OCI-LY3 (cell line): Measurements from ENCODE around the gene FILIP1L.

ENCODE experiments used
- H2AFZ ChIP-seq: fragments of 200-600, 300-600 bp; shearing (Covaris generic); 2 replicates; pipeline ENCODE4 v1.6.0; 2014; ENCODE audit warnings: antibody characterized with exemption, low read depth, low read length
- H3K27ac ChIP-seq: fragments of 200-600, 300-600 bp; sonication (generic); 2 replicates; pipeline ENCODE4 v1.5.1; 2014; ENCODE audit warnings: mild to moderate bottlenecking, low read length, moderate library complexity, mixed read lengths
- H3K27me3 ChIP-seq: fragments of 200-600, 300-600 bp; sonication (generic); 2 replicates; pipeline ENCODE4 v1.6.1; 2014; ENCODE audit warnings: low read depth, low read length, mixed read lengths
- H3K36me3 ChIP-seq: fragments of 200-600, 300-600 bp; sonication (generic); replicated peaks from 2 replicates; pipeline ENCODE3; 2014; ENCODE audit warnings: low read depth, low read length, mixed read lengths
- H3K4me1 ChIP-seq: fragments of 300-600, 200-600 bp; sonication (generic); 2 replicates; pipeline ENCODE4 v1.6.1; 2014; ENCODE audit warnings: low read length, mixed read lengths
- H3K4me2 ChIP-seq: fragments of 200-600, 300-600 bp; sonication (generic); 2 replicates; pipeline ENCODE4 v1.6.1; 2014; ENCODE audit warnings: low read length, mixed read lengths
- H3K4me3 ChIP-seq: fragments of 300-600, 200-600 bp; sonication (generic); 2 replicates; pipeline ENCODE4 v1.5.1; 2014; ENCODE audit warnings: antibody characterized with exemption, mild to moderate bottlenecking, low read length, moderate library complexity
- H3K79me2 ChIP-seq: fragments of 300-600, 200-600 bp; shearing (Covaris generic); 2 replicates; pipeline ENCODE4 v1.6.1; 2014; ENCODE audit warnings: mild to moderate bottlenecking, low read length, mixed read lengths
- H3K9ac ChIP-seq: fragments of 300-600, 200-600 bp; shearing (Covaris generic); 2 replicates; pipeline ENCODE4 v1.6.0; 2014; ENCODE audit warnings: mild to moderate bottlenecking, low read length, moderate library complexity
- H3K9me3 ChIP-seq: fragments of 200-600, 300-600 bp; shearing (Covaris generic); 2 replicates; pipeline ENCODE4 v1.6.1; 2014; ENCODE audit warnings: low read length, mixed read lengths; ENCODE audit not compliant: insufficient read depth
- H4K20me1 ChIP-seq: fragments of 200-600, 300-600 bp; sonication (generic); 2 replicates; pipeline ENCODE4 v1.6.1; 2016; ENCODE audit warnings: low read length, mixed read lengths; ENCODE audit not compliant: insufficient read depth
- EZH2phosphoT487 ChIP-seq: fragments of 200-600 bp; shearing (Covaris generic); IDR thresholded peaks from 2 replicates; pipeline ENCODE4 v1.6.1; 2018; ENCODE audit warnings: antibody characterized with exemption, mixed run types, low read depth
- TF ChIP-seq, protein P1 (sequence below): fragments of 200-600, 300-600 bp; sonication (generic); IDR thresholded peaks from 2 replicates; pipeline ENCODE4 v1.5.1; 2014; ENCODE audit warnings: antibody characterized with exemption, low read length, low read depth

Gene FILIP1L

DNA sequence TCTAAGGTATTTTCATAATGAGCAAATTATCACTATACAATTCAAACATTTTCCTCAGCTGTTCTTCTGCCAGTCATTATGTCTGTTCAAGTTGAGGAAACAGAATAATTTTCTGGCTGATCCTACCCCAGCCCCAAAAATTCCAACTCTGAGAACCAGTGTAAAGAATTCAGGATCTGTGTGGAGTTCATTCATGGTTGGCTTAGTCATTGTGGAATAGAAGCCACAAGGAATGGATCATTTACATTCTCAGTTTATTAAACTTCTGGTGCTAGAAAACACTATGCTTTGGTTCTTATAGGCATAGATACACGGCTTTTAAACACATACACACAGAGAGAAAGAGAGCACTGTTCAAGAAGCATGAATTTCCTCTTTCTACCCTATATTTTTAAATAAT, 162.0 kb downstream of the FILIP1L start:
- Histone ChIP-seq H3K36me3 (no peaks in the 10 kb centered on the region), H3K79me2 (peaks cover 11% of the 10 kb centered on the region; the same call in 1 of the 2 replicates), H3K4me1 (peaks cover 29% of the 10 kb centered on the region), H3K27me3 (no peaks in the 10 kb centered on the region), H3K4me3 (no peak overlapping the region), H3K27ac (no peak overlapping the region), H2AFZ (no peak overlapping the region), H4K20me1 (no peaks in the 10 kb centered on the region), H3K4me2 (no peak overlapping the region), H3K9ac (no peak overlapping the region), H3K9me3 (no peaks in the 10 kb centered on the region)
- TF ChIP-seq, protein P1, sequence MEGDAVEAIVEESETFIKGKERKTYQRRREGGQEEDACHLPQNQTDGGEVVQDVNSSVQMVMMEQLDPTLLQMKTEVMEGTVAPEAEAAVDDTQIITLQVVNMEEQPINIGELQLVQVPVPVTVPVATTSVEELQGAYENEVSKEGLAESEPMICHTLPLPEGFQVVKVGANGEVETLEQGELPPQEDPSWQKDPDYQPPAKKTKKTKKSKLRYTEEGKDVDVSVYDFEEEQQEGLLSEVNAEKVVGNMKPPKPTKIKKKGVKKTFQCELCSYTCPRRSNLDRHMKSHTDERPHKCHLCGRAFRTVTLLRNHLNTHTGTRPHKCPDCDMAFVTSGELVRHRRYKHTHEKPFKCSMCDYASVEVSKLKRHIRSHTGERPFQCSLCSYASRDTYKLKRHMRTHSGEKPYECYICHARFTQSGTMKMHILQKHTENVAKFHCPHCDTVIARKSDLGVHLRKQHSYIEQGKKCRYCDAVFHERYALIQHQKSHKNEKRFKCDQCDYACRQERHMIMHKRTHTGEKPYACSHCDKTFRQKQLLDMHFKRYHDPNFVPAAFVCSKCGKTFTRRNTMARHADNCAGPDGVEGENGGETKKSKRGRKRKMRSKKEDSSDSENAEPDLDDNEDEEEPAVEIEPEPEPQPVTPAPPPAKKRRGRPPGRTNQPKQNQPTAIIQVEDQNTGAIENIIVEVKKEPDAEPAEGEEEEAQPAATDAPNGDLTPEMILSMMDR, result no peak
- TF ChIP-seq EZH2phosphoT487, result no peak

DNA sequence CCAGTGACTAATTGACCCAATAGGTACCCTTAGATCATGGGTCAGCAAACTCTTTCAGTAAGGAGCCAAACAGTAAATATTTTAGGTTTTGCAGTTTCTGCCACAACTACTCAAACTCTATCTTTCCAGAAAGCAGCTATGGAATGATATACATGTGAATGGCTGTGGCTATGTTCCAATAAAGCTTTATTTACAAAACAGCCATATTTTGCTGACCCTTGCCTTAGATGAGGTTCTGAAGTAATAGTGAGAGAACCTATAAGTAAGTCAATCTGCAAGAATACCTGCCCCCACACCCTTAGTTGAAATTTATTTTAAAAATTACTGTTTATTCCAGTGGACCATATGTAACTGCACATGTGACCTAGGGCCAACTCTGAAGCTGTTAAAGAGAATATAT, 162.6 kb downstream of the FILIP1L start:
- H2AFZ ChIP-seq, result no peak overlapping the region
- no peaks in the 10 kb centered on the region for H4K20me1 ChIP-seq
- no peak overlapping the region for H3K4me2 ChIP-seq
- peaks cover 29% of the 10 kb centered on the region for H3K4me1 ChIP-seq
- no peak overlapping the region for H3K4me3 ChIP-seq
- no peak for TF ChIP-seq EZH2phosphoT487
- TF ChIP-seq, protein P1, result no peak
- no peaks in the 10 kb centered on the region for H3K36me3 ChIP-seq
- H3K79me2 ChIP-seq, result peaks cover 11% of the 10 kb centered on the region; the same call in 1 of the 2 replicates
- no peaks in the 10 kb centered on the region for H3K27me3 ChIP-seq
- H3K27ac ChIP-seq, result no peak overlapping the region
- H3K9me3 ChIP-seq, result no peaks in the 10 kb centered on the region
- no peak overlapping the region for H3K9ac ChIP-seq

DNA sequence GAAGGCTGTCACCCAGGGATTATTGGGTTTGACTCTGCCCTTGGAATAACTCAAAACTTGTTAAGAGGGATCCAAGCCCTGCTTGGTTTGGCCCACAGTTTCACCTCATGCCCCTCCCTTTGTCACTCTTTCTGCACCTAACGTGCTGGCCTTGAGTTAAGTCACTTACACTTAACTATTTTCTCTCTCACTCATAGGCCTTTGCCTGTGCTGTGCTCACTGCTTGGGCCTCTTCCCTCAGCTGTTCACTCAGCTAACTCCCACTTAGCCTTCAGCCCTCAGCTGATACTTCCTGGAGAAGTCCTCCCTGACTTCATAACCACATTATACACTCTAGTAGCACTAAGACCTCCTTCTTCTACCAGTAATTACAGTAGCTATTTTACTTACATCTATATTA, 163.4 kb downstream of the FILIP1L start:
- peaks cover 11% of the 10 kb centered on the region; the same call in 1 of the 2 replicates for H3K79me2 ChIP-seq

DNA sequence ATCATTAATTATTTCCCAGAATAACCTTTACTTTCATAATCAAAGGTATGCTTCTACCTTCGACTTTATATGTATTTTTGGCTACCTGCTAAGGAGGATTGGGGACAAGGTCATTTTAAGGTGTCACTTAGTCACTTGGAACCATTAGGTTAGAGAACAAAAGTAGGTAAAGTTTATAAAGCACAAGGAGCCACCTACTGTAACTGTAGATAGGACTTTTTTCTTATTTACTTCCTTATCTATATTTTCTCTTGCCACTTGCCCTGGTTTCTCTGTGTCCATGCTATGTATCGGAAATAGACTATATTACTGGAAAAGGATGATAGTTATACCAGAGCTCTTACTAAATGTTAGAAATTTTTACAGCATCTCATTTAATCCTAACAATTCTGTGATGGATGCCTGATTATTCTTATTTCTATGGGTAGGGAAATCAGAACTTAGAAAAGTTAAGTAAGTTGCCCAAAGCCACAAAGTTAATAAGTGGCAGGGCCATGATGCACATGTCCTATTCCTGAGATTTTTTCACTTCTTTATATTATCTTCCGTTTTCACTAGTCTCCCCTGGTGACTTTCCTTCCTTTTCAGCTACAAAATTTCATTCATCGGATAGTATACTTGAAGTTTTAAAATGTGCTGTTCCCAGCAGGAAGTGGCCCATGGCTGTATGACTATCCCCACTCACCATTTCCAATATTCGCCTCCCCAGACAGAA, 164.2 kb downstream of the FILIP1L start:
- peak overlapping the region; percentile 74 for H3K4me2 ChIP-seq
- H3K27ac ChIP-seq, result peak overlapping the region; percentile 32
- TF ChIP-seq, protein P1, result no peak
- no peak for TF ChIP-seq EZH2phosphoT487
- no peaks in the 10 kb centered on the region for H3K27me3 ChIP-seq
- H3K36me3 ChIP-seq, result no peaks in the 10 kb centered on the region
- H3K4me3 ChIP-seq, result peak overlapping the region; percentile 35
- no peaks in the 10 kb centered on the region for H3K9me3 ChIP-seq
- H3K79me2 ChIP-seq, result peaks cover 11% of the 10 kb centered on the region; the same call in 1 of the 2 replicates
- no peak overlapping the region for H3K9ac ChIP-seq
- H3K4me1 ChIP-seq, result peaks cover 29% of the 10 kb centered on the region
- no peaks in the 10 kb centered on the region for H4K20me1 ChIP-seq
- no peak overlapping the region for H2AFZ ChIP-seq

More for the DNA sequence above, 163.4 kb downstream of the FILIP1L start:
- Histone ChIP-seq H2AFZ (no peak overlapping the region), H3K9ac (no peak overlapping the region), H3K27ac (no peak overlapping the region), H3K36me3 (no peaks in the 10 kb centered on the region), H3K4me2 (peak overlapping the region; percentile 74; the same call in 1 of the 2 replicates), H4K20me1 (no peaks in the 10 kb centered on the region), H3K9me3 (no peaks in the 10 kb centered on the region), H3K27me3 (no peaks in the 10 kb centered on the region), H3K4me3 (no peak overlapping the region), H3K4me1 (peaks cover 29% of the 10 kb centered on the region)
- TF ChIP-seq EZH2phosphoT487, result no peak
- TF ChIP-seq, protein P1, result no peak
